ENCODE measurements around the gene ARMC5.

DNA sequence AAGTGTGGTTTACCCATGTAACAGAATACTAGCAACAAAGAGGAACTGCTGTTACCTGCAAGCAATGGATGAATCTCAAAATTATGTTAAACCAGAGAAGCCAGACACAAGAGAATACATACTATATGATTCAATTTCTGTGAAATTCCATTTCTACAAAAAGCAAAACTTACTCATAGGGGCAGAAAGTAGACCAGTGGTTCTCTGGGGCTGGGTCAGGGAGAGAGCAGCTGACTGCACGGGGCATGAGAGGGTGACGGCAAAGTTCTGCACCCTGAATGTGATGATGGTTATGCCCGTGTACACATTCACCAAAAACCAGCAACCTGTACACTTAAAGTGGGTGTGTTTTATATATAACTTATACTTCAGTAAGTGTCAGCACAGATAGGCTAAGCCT, 19.8 kb upstream of the ARMC5 start:
- TF ChIP-seq POLR2A (IDR thresholded peaks at IDR 0.05) = no peak
- TF ChIP-seq, protein P1, sequence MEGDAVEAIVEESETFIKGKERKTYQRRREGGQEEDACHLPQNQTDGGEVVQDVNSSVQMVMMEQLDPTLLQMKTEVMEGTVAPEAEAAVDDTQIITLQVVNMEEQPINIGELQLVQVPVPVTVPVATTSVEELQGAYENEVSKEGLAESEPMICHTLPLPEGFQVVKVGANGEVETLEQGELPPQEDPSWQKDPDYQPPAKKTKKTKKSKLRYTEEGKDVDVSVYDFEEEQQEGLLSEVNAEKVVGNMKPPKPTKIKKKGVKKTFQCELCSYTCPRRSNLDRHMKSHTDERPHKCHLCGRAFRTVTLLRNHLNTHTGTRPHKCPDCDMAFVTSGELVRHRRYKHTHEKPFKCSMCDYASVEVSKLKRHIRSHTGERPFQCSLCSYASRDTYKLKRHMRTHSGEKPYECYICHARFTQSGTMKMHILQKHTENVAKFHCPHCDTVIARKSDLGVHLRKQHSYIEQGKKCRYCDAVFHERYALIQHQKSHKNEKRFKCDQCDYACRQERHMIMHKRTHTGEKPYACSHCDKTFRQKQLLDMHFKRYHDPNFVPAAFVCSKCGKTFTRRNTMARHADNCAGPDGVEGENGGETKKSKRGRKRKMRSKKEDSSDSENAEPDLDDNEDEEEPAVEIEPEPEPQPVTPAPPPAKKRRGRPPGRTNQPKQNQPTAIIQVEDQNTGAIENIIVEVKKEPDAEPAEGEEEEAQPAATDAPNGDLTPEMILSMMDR (IDR thresholded peaks at IDR 0.05) = no peak
